OCI-LY7 (cell line): ENCODE measurements around the gene ADAMTS9. TPM values are rescaled to one million over a fixed set of nuclear protein-coding genes. Genes with fewer than 3 reads are reported as not detected.

ENCODE experiments used
- Bru-seq: library from RNA; stranded (reverse); fragments of 400-500 nt; gene quantifications from one replicate; lab custom pipeline; 2021; lab: Mats Ljungman, UMichigan
- BruChase-seq, 2 experiments: library from RNA; stranded (reverse); fragments of 400-500 nt; gene quantifications; one replicate each; lab custom pipeline; 2021; lab: Mats Ljungman, UMichigan
- BruUV-seq: library from RNA; stranded (reverse); fragments of 400-500 nt; replicated peaks from 2 replicates; lab custom pipeline; 2021; lab: Mats Ljungman, UMichigan
- CTCF ChIA-PET: fragments of 300-600 bp; sonication (Branson Sonifier 250); formaldehyde crosslinking; loops from one replicate; lab custom pipeline; 2022; ENCODE audit warnings: antibody characterized with exemption; ENCODE audit not compliant: unreplicated experiment; lab: Charles Lee
- POLR2A ChIA-PET: fragments of 300-600 bp; sonication (Branson Sonifier 250); formaldehyde crosslinking; loops from one replicate; lab custom pipeline; 2022; ENCODE audit warnings: antibody characterized with exemption; lab: Charles Lee
- DNase-seq: peaks from one replicate; pipeline ENCODE4 v3.0.0-alpha.2; 2015; ENCODE audit warnings: low spot score
- H2AFZ ChIP-seq: fragments of 200-600 bp; sonication (generic), shearing (Covaris generic); 2 replicates; pipeline ENCODE4 v1.6.1; 2014; ENCODE audit warnings: mild to moderate bottlenecking, antibody characterized with exemption, low read length, moderate library complexity
- H3K27ac ChIP-seq: fragments of 200-600 bp; sonication (generic); 2 replicates; pipeline ENCODE4 v1.5.1; 2014; ENCODE audit warnings: mixed run types, low read depth, mild to moderate bottlenecking, moderate library complexity, low read length, inconsistent platforms; ENCODE audit not compliant: poor library complexity, severe bottlenecking
- H3K36me3 ChIP-seq: fragments of 200-600 bp; sonication (generic); 2 replicates; pipeline ENCODE4 v1.6.1; 2014; ENCODE audit warnings: mild to moderate bottlenecking, antibody characterized with exemption, low read length, moderate library complexity, mixed read lengths; ENCODE audit not compliant: insufficient read depth
- H3K4me1 ChIP-seq: fragments of 200-600 bp; sonication (generic); 2 replicates; pipeline ENCODE4 v1.5.1; 2014; ENCODE audit warnings: mild to moderate bottlenecking, low read length; ENCODE audit not compliant: insufficient read depth, poor library complexity, severe bottlenecking
- H3K4me2 ChIP-seq: fragments of 200-600 bp; sonication (generic); 2 replicates; pipeline ENCODE4 v1.6.1; 2014; ENCODE audit warnings: mild to moderate bottlenecking, low read length
- H3K4me3 ChIP-seq: fragments of 200-600 bp; sonication (generic); 2 replicates; pipeline ENCODE4 v1.5.1; 2014; ENCODE audit warnings: mild to moderate bottlenecking, low read depth, low read length; ENCODE audit not compliant: poor library complexity, severe bottlenecking
- H3K79me2 ChIP-seq: fragments of 200-600 bp; sonication (generic); 2 replicates; pipeline ENCODE4 v1.6.1; 2016; ENCODE audit warnings: low read depth, mild to moderate bottlenecking, low read length, moderate library complexity, mixed read lengths; ENCODE audit not compliant: insufficient read depth
- H3K9me2 ChIP-seq: fragments of 200-600 bp; sonication (generic); 2 replicates; pipeline ENCODE4 v1.6.1; 2016; ENCODE audit warnings: mild to moderate bottlenecking, low read length, mixed read lengths; ENCODE audit not compliant: insufficient read depth
- H3K9me3 ChIP-seq: fragments of 200-600 bp; sonication (generic); 2 replicates; pipeline ENCODE4 v1.6.1; 2014; ENCODE audit warnings: mild to moderate bottlenecking, mixed run types, low read length, mixed read lengths
- H4K20me1 ChIP-seq: fragments of 200-600 bp; sonication (generic); 2 replicates; pipeline ENCODE4 v1.6.1; 2014; ENCODE audit warnings: mild to moderate bottlenecking, antibody characterized with exemption, low read length, moderate library complexity, mixed read lengths; ENCODE audit not compliant: insufficient read depth
- CTCF ChIP-seq: fragments of 200-600 bp; sonication (generic); conservative IDR thresholded peaks from 2 replicates; pipeline ENCODE4 v1.5.1; 2014; ENCODE audit warnings: mild to moderate bottlenecking, antibody characterized with exemption, low read length, moderate library complexity, mixed read lengths
- EZH2phosphoT487 ChIP-seq: fragments of 200-600 bp; sonication (generic); IDR thresholded peaks from 2 replicates; pipeline ENCODE4 v1.6.1; 2018; ENCODE audit warnings: low read depth, borderline replicate concordance, mild to moderate bottlenecking, mixed run types, antibody characterized with exemption, low read length, moderate library complexity, mixed read lengths
- intact Hi-C: fragments of 100-400 bp; cut with micrococcal nuclease; formaldehyde crosslinking; loops from one replicate; pipeline ENCODE4 v1.10.0; 2022; ENCODE audit not compliant: unreplicated experiment
- long read RNA-seq: library from polyadenylated mRNA; stranded (forward); transcript quantifications from one replicate; pipeline ENCODE4 v2.0.0, GENCODE V29; 2022
- total RNA-seq, 2 experiments: library from RNA; depleted of rRNA in 1 of 2; stranded (reverse); fragments of >200 nt in 1 of 2; shearing (Covaris generic) in 1 of 2; gene quantifications; 2 replicates each; pipeline ENCODE4 v1.2.3, GENCODE V29; 2014 to 2022

ADAMTS9 gene
- total RNA-seq (2014; rRNA removed; shearing (Covaris generic)): not detected in 2 replicates
- total RNA-seq (2022): not detected in 2 replicates
- Bru-seq, nascent RNA: percentile 1 among the genes with signal in this experiment
- BruChase-seq, experiment 1, labeled RNA remaining after a 6-hour chase: not detected
- BruChase-seq, experiment 2, labeled RNA remaining after a 2-hour chase: percentile 3 among the genes with signal in this experiment
- long read RNA-seq: 0 reads

GRCh38 chr3:64687781-64688604 lies at the start of gene ADAMTS9:
Gene ADAMTS9, minus strand, starts transcription at chr3:64688000. Its CDS starts 343 bp downstream, at chr3:64687657.
- no peaks in the 10 kb centered on the region for H3K9me3 ChIP-seq
- POLR2A ChIA-PET: no interaction called here
- H3K9me2 ChIP-seq: no peaks in the 10 kb centered on the region
- no peak within 1 kb of the TSS for H2AFZ ChIP-seq
- H3K36me3 ChIP-seq: no peaks in the 10 kb centered on the region
- no peak within 1 kb of the TSS for H3K4me2 ChIP-seq
- TF ChIP-seq EZH2phosphoT487 (no peak), CTCF (no peak)
- no peak within 1 kb of the TSS for H3K27ac ChIP-seq
- no peak within 1 kb of the TSS for H3K4me3 ChIP-seq
- BruUV-seq: no TSS peak
- DNase-seq: no peak
- CTCF ChIA-PET: no interaction called here
- no peaks in the 10 kb centered on the region for H3K79me2 ChIP-seq
- no peaks in the 10 kb centered on the region for H3K4me1 ChIP-seq
- intact Hi-C loops: no loop called here
- no peaks in the 10 kb centered on the region for H4K20me1 ChIP-seq

- Histone ChIP-seq H3K4me2 (no peak overlapping the region), H3K79me2 (no peaks in the 10 kb centered on the region), H3K9me3 (no peaks in the 10 kb centered on the region), H3K4me1 (no peaks in the 10 kb centered on the region), H3K9me2 (no peaks in the 10 kb centered on the region), H3K27ac (no peak overlapping the region), H3K4me3 (no peak overlapping the region), H3K36me3 (no peaks in the 10 kb centered on the region), H4K20me1 (no peaks in the 10 kb centered on the region), H2AFZ (no peak overlapping the region)
- intact Hi-C loops: no loop called here
- no peak for DNase-seq
- TF ChIP-seq EZH2phosphoT487: no peak
- no peak for TF ChIP-seq CTCF
- CTCF ChIA-PET: no interaction called here
- POLR2A ChIA-PET: interaction anchor here (0.5 to 0.6 kb wide), 2 partner anchors 999 to 1116 kb away, joined by 3 to 5 read pairs; no protein-coding TSS in a partner anchor
- BruUV-seq: no TSS peak
Observed at GRCh38 chr3:64732576-64732975, 44.8 kb upstream of the ADAMTS9 start.

- CTCF ChIA-PET: no interaction called here
Observed at GRCh38 chr3:64730681-64731080, 42.9 kb upstream of the ADAMTS9 start.

More at GRCh38 chr3:64730681-64731080, 42.9 kb upstream of the ADAMTS9 start:
- Histone ChIP-seq H3K36me3 (no peaks in the 10 kb centered on the region), H3K9me3 (no peaks in the 10 kb centered on the region), H3K27ac (no peak overlapping the region), H3K4me1 (no peaks in the 10 kb centered on the region), H3K79me2 (no peaks in the 10 kb centered on the region), H3K9me2 (no peaks in the 10 kb centered on the region), H3K4me2 (no peak overlapping the region), H2AFZ (no peak overlapping the region), H3K4me3 (no peak overlapping the region), H4K20me1 (no peaks in the 10 kb centered on the region)
- no peak for TF ChIP-seq EZH2phosphoT487
- no peak for TF ChIP-seq CTCF
- intact Hi-C loops: no loop called here
- POLR2A ChIA-PET: no interaction called here
- no peak for DNase-seq
- no TSS peak for BruUV-seq
